Measurements from ENCODE around the gene NSMF.
A peak's percentile ranks its signal among the peaks of the same experiment; 100 is the strongest.

The NSMF gene

DNA sequence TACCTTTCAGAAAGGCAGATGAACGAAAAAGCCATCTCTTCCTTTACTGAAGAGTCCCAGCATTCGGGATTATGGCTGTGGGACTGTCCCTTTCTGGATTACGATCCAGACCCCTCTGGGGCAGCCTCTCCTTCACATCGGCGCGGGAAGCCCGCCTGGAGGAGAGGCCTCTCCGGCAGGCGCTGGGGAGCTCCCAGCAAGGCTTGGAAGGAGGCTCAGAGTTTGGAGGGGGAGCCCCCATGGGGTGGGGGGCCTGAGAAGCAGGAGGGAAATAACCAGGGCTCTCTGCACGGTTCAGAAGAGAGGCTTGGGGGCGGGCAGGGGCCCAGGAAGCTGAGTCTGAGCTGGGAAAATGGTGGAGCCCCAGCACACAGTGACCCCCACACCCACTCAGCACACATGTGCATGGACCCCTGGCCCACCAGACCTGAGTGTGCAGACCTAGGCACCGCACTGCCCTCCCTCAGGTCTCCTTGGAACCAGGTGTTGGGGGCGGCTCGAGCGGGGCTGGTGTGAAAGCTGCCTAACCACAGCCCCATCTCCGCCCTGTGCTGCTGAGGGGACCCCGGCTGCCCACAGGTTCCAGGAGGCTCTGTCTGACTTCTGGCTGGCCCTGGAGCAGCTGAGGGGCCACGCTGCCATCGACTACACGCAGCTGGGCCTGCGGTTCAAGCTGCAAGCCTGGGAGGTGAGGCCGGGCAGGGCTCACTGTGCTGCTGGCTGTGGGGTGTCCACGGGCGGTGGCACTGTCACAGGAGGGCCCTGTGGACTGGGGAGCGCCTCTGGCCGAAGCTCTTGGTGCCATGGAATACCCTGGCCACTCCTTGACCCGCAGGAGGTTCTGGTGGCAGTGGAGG is 31.5 kb downstream of the NSMF start:
- Histone ChIP-seq H3K4me3 (ENCODE audit: low read length) (no peak overlapping the region), H3K9me3 (ENCODE audit: control insufficient read depth, low read depth, low read length) (no peaks in the 10 kb centered on the region), H3K27ac (ENCODE audit: low read length) (no peak overlapping the region), H3K4me1 (ENCODE audit: control insufficient read depth, low read depth, low read length) (no peaks in the 10 kb centered on the region), H3K36me3 (ENCODE audit: control insufficient read depth, low read depth, low read length) (no peaks in the 10 kb centered on the region), H3K9ac (ENCODE audit: low read length) (no peak overlapping the region), H3K27me3 (ENCODE audit: control insufficient read depth, insufficient read depth, low read length) (peaks cover 13% of the 10 kb centered on the region)

DNA sequence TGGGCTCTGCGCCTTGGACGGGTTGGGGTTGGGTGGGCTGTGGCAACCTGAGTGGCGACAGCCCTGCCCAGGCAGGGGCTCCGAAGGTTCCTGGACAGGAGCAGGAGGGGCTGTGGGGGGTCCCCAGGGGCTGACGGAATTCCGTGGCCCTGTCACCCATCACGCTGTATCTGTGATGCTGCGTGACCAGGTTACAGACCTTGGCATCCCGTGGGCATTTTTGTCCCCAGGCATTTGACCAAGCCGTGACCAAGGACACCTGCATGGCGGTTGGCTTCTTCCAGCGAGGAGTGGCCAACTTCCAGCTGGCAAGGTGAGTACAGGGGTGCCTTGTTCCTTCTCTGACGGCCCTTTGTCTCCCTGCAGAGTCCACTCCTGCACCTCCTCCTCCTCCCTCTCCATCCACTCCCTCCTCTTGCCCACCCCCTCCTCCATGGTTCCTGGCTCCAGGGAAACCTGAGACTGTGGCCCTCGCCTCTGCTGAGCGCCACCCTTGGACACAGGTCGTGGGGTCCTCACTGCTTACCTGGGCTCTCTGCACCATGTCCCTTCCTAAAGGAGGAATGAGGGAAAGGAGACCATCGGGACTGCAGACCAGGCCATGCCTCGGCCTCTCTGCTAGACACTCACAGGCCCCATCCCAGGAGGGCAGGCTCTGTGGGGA is 33.0 kb downstream of the NSMF start:
- Histone ChIP-seq H3K36me3 (ENCODE audit: control insufficient read depth, low read depth, low read length) (no peaks in the 10 kb centered on the region), H3K9me3 (ENCODE audit: control insufficient read depth, low read depth, low read length) (no peaks in the 10 kb centered on the region), H3K9ac (ENCODE audit: low read length) (no peak overlapping the region), H3K4me3 (ENCODE audit: low read length) (no peak overlapping the region), H3K4me1 (ENCODE audit: control insufficient read depth, low read depth, low read length) (no peaks in the 10 kb centered on the region), H3K27me3 (ENCODE audit: control insufficient read depth, insufficient read depth, low read length) (peaks cover 13% of the 10 kb centered on the region), H3K27ac (ENCODE audit: low read length) (no peak overlapping the region)

DNA sequence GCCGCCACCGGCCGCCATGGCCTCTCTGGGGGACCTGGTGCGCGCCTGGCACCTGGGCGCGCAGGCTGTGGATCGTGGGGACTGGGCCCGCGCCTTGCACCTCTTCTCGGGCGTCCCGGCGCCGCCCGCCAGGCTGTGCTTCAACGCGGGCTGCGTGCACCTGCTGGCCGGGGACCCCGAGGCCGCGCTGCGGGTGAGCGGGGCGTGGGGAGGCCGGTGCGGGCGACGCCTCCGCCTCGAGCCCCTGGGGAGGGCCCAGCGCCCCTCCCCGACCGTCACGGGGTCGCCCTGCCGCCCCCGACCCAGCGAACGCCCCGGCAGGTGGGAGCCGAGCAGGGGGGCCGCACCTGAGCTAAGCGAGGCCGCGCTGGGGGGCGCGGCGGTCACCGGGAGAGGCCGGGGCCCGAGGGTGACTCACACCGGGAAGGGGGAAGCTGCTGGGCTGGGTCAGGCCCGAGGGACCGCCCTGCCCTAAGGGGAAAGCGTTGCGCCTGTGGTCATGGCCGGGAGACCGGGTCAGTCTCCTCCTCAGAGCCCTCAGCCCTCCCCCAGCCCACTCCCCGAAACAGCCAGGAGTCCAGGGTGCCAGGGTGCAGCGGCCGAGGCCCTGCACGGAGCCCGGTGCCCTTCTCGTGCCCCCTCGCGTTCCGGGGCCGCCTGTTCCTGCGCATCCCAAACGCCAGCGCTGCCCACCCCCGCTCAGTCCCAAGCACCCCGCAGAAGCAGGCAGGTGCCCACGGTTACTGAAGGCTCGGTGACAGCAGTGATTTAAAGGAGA is 35.4 kb downstream of the NSMF start:
- no peak overlapping the region for H3K27ac ChIP-seq (ENCODE audit: low read length)

DNA sequence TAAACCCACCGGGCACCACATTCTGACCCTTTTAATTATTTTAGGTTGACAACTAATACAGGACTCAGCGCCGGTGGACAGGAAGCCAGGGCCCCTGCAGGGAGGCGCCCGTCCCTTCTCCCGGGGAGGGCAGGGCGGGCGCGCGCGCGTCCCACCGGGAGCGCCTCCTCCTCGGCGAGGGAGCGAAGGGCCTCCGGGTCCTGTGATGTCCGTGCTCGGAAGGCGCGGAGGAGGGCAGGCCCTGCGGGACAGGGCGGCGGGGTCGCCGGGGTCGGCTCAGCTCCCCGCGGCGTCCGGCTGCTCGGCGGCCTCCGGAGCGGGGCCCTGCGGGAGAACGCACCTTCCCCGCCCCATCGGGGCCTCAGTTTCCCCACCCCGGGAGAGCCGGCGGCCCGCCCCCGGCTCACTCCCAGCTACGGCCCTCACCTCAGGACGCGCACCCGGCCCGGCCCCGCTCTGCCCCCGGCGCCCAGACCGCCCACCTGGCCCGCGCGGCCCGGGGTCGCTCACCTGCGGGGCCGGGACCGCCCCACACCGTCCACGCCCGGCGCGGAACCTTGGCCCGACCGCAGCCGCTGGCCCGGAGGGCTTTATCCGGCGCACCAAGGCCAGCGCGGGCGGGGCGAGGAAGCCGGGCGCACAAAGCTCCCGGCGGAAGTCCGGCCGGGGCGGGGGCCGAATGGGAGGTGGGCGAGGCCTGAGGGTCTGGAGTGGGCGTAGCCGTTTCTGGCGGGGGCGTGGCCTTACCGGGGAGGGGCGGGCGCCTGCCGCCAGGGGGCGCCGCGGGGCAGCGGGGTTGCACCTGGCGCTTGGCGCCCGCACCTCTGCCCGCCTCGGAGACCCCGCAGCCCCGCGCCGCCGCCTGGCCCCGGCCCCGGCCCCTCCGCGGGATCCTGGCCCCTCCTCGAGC is 36.3 kb downstream of the NSMF start, which contains the start of the genes EXD3 and NOXA1:
Gene EXD3 (minus strand): TSS at position 559 of the 910 bp plus-strand sequence. CDS start 27,805 bp downstream, outside the sequence.
Gene NOXA1 (plus strand): TSS at position 790 of the 910 bp plus-strand sequence. CDS start 137 bp downstream, outside the sequence.
- Histone ChIP-seq H3K9me3 (ENCODE audit: control insufficient read depth, low read depth, low read length) (no peaks in the 10 kb centered on the region), H3K4me1 (ENCODE audit: control insufficient read depth, low read depth, low read length) (no peaks in the 10 kb centered on the region), H3K9ac (ENCODE audit: low read length) (peak within 1 kb of the TSS; percentile 61), H3K4me3 (ENCODE audit: low read length) (peak within 1 kb of the TSS; percentile 82), H3K27me3 (ENCODE audit: control insufficient read depth, insufficient read depth, low read length) (peaks cover 13% of the 10 kb centered on the region), H3K27ac (ENCODE audit: low read length) (no peak within 1 kb of the TSS), H3K36me3 (ENCODE audit: control insufficient read depth, low read depth, low read length) (no peaks in the 10 kb centered on the region)

More for the DNA sequence above, 35.4 kb downstream of the NSMF start:
- H3K9me3 ChIP-seq (ENCODE audit: control insufficient read depth, low read depth, low read length), result no peaks in the 10 kb centered on the region
- H3K4me1 ChIP-seq (ENCODE audit: control insufficient read depth, low read depth, low read length), result no peaks in the 10 kb centered on the region
- peak overlapping the region; percentile 21 for H3K4me3 ChIP-seq (ENCODE audit: low read length)
- H3K36me3 ChIP-seq (ENCODE audit: control insufficient read depth, low read depth, low read length), result no peaks in the 10 kb centered on the region
- peaks cover 13% of the 10 kb centered on the region for H3K27me3 ChIP-seq (ENCODE audit: control insufficient read depth, insufficient read depth, low read length)
- no peak overlapping the region for H3K9ac ChIP-seq (ENCODE audit: low read length)

DNA sequence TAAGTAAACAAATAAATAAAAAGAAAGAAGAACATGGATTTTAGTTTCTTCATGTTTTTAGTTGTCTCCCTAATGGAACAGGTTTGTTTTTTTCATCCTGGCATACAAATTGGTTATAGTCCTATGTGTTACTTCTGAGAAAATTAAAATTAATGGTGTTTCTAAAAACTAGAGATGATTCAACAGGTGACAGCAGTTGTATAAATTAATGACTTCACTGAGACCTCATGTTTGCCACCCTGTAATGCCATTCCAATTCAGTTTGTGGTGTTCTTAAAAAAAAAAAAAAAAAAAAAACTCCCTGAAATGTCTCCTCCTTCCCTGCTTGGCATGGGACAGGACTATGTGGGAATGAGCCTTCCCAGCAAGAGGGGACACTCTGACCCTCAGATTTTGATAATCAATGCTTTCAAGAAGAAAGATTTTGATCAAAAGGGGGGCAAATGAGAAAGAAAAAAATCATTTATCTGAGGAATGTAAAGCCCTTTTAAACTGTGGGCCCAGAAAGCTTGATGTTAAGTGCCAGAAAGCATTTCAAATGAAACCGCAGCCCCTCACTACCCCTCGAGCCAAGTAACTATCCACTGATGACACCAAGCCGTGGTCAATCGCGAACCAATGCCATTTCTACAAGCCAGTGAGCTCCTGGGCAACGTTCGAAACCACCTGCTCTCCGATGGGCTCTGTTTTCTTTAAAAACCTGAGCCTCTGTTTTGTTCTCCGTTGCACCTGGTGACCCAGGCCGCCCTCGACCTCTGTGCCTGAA is 37.1 kb downstream of the NSMF start:
- Histone ChIP-seq H3K4me3 (ENCODE audit: low read length) (peak overlapping the region; percentile 82), H3K27me3 (ENCODE audit: control insufficient read depth, insufficient read depth, low read length) (peaks cover 13% of the 10 kb centered on the region), H3K9ac (ENCODE audit: low read length) (peak overlapping the region; percentile 61), H3K36me3 (ENCODE audit: control insufficient read depth, low read depth, low read length) (no peaks in the 10 kb centered on the region), H3K9me3 (ENCODE audit: control insufficient read depth, low read depth, low read length) (no peaks in the 10 kb centered on the region), H3K4me1 (ENCODE audit: control insufficient read depth, low read depth, low read length) (no peaks in the 10 kb centered on the region), H3K27ac (ENCODE audit: low read length) (no peak overlapping the region)

DNA sequence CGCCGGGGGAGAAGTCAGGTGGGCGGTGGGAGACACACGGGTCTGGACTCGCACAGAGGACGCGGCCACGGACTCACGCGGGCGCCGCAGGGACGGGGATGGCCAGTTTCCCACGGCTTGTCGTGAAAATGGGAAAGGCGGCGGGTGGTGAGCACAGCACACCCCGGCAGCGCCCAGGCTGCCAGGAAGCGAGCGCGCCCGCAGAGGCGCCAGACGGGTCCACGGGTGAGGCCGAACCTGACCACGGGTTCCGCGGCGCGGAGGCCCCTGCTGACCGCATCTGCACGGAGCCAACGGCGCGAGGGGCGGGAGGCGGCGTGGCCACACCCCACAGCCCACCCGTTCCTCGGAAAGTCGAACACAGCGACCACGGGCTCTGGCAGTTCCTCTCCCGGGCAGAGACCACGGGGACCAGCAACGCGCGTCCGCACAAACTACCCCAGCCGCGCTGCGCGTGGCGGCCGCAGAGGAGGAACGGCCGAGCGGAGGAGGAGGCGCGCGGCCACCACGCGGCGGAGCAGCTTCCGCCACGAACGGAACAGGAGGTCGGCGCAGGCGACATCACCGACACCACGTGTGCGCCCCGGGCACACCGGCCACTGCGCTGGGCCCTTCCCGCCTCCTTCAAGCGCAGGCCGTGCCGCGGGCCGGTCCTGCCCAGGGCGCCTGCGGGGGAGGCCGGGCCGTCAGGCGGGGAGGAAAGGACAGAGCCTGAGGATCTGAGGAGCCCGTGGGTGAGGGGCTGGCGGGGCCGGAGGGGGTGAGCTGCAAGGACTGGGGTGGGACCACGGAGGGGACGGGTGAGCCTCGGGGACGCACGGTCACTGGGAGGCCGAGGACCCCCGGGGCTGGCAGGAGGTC is 41.7 kb downstream of the NSMF start:
- Histone ChIP-seq H3K4me3 (ENCODE audit: low read length) (no peak overlapping the region), H3K27me3 (ENCODE audit: control insufficient read depth, insufficient read depth, low read length) (no peaks in the 10 kb centered on the region), H3K27ac (ENCODE audit: low read length) (no peak overlapping the region), H3K36me3 (ENCODE audit: control insufficient read depth, low read depth, low read length) (no peaks in the 10 kb centered on the region), H3K9me3 (ENCODE audit: control insufficient read depth, low read depth, low read length) (no peaks in the 10 kb centered on the region), H3K9ac (ENCODE audit: low read length) (no peak overlapping the region), H3K4me1 (ENCODE audit: control insufficient read depth, low read depth, low read length) (no peaks in the 10 kb centered on the region)

DNA sequence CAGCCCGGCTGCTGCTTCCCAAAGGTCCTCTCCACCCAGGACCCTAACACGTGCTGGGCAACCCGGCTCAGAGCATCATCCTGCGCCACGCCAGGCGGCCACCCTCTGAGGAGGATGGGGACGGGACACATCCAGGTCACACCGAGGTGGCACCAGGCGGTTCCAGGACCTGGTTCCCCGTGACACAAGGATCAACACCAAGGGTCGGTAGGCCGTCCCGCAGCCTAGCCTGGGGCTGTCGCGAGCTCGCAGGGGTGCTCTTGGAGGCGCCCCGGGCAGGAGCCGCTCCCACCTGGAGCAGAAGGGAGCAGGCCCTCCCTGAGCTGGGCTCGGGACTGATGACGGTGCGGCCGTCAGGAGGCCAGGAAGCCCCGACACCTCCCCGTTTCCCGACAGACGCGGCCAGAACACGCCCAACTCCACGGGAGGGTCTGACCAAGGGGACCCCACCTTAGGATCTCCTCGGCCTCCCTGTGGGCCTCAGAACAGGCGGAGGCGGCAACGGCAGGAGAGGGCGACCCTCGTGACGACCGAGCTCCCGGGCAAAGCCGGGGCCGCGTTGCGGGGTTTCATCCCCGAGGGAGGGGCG is 42.5 kb downstream of the NSMF start:
- Histone ChIP-seq H3K27me3 (ENCODE audit: control insufficient read depth, insufficient read depth, low read length) (no peaks in the 10 kb centered on the region), H3K4me3 (ENCODE audit: low read length) (no peak overlapping the region), H3K9me3 (ENCODE audit: control insufficient read depth, low read depth, low read length) (no peaks in the 10 kb centered on the region), H3K36me3 (ENCODE audit: control insufficient read depth, low read depth, low read length) (no peaks in the 10 kb centered on the region), H3K4me1 (ENCODE audit: control insufficient read depth, low read depth, low read length) (no peaks in the 10 kb centered on the region), H3K27ac (ENCODE audit: low read length) (no peak overlapping the region), H3K9ac (ENCODE audit: low read length) (no peak overlapping the region)

DNA sequence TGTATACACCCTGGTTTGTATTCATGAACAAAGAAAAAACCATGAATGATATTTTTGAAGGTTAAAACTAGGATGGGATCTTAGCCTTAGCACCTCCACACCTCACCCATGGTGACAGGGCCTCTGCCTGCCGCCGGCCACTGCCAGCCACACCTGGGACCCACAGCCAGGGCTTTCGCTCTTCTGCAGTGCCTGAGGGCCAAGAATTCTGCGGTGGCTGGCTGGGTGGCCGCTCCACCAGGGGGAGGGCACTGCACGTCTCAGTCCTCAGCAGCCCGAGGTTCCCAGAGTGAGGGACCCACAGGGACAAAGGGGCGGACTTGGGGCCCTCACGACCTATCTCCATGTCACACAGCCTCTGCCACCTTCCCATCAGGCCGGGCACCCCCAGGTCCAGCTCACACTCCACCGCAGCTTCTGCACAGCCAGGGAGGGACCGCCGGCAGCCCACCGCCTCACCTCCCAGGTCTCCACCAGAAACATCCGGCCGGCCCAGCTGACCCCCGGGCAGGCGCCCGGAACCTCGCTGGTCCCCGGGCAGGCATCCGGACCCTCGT is 43.0 kb downstream of the NSMF start:
- Histone ChIP-seq H3K4me3 (ENCODE audit: low read length) (no peak overlapping the region), H3K9me3 (ENCODE audit: control insufficient read depth, low read depth, low read length) (no peaks in the 10 kb centered on the region), H3K4me1 (ENCODE audit: control insufficient read depth, low read depth, low read length) (no peaks in the 10 kb centered on the region), H3K36me3 (ENCODE audit: control insufficient read depth, low read depth, low read length) (no peaks in the 10 kb centered on the region), H3K9ac (ENCODE audit: low read length) (no peak overlapping the region), H3K27me3 (ENCODE audit: control insufficient read depth, insufficient read depth, low read length) (no peaks in the 10 kb centered on the region), H3K27ac (ENCODE audit: low read length) (no peak overlapping the region)

DNA sequence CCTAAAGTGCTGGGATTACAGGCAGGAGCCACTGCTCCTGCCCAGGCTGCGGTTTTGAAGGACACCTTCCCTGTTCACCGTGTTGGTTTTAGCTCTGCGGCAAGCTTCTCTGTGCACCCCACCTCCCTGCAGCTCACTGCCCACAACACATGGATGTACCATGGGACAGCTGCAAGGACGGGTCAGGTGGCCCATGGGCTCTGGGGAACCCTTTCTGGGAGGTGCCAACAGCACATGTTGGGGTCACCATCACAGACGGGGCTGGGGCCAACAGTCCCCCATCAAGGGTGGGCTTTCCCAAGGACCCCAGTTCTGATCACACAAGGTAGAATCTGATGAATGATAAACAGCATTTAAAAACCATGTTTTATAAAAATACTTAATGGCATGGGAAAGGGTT is 43.7 kb downstream of the NSMF start:
- no peak overlapping the region for H3K27ac ChIP-seq (ENCODE audit: low read length)
- no peak overlapping the region for H3K9ac ChIP-seq (ENCODE audit: low read length)
- H3K27me3 ChIP-seq (ENCODE audit: control insufficient read depth, insufficient read depth, low read length), result no peaks in the 10 kb centered on the region
- H3K36me3 ChIP-seq (ENCODE audit: control insufficient read depth, low read depth, low read length), result no peaks in the 10 kb centered on the region
- no peaks in the 10 kb centered on the region for H3K4me1 ChIP-seq (ENCODE audit: control insufficient read depth, low read depth, low read length)
- no peak overlapping the region for H3K4me3 ChIP-seq (ENCODE audit: low read length)
- H3K9me3 ChIP-seq (ENCODE audit: control insufficient read depth, low read depth, low read length), result no peaks in the 10 kb centered on the region

Measured in iPS-18a (cell line).